ENCODE measurements around the gene EIF5.

GRCh38 chr14:103360548-103360947, 26.5 kb downstream of the EIF5 start:
- TF ChIP-seq CTCF (conservative IDR thresholded peaks at IDR 0.05; ENCODE audit: low read length) (no peak), EZH2phosphoT487 (IDR thresholded peaks at IDR 0.05; ENCODE audit: borderline replicate concordance) (no peak)
